Activated effector memory CD4-positive, alpha-beta T cell treated with Interleukin-2 at 50 U/mL for 16 hours (primary cell): Measurements from ENCODE around the gene PTPN2.

Experiments used
- DNase-seq: peaks from one replicate; pipeline ENCODE4 v3.0.0-alpha.2; 2020

The PTPN2 gene

GRCh38 chr18:12857215-12857905 lies 26.7 kb downstream of the PTPN2 start:
- DNase-seq: no peak

- DNase-seq: no peak
These were observed 28.1 kb downstream of the PTPN2 start for GRCh38 chr18:12855916-12856315.

DNA sequence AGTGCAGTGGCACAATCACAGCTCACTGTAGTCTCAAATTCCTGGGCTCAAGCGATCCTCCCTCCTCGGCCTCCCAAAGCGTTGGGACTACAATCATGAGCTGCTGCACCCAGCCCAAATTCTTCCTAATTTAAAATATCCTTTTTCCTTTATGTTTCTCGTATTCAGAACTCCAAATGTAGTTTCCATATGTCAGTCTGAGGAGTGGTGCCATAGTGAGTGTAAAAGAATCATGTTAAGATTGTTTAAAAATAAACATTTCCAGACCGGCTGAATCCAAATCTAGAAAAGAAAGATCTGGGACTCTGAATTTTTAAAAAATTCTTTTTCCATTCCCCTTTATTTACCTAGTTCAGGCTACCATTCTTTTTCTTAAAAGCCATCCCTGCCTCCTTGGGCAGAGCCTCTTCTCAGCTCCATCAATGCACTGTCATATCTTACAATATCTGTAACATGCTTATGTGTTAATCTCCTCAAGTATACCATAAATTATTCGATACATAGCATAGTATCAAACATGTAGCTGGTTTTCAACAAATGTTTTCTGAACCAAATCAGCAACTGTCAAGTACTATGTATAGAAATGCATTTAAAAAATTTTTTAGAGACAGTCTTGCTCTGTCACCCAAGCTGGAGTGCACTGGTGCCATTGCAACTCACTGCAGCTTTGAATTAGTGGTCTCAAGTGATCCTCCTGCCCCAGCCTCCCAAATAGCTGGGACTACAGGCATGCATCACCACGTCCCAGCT lies 31.3 kb downstream of the PTPN2 start:
- DNase-seq: no peak

DNA sequence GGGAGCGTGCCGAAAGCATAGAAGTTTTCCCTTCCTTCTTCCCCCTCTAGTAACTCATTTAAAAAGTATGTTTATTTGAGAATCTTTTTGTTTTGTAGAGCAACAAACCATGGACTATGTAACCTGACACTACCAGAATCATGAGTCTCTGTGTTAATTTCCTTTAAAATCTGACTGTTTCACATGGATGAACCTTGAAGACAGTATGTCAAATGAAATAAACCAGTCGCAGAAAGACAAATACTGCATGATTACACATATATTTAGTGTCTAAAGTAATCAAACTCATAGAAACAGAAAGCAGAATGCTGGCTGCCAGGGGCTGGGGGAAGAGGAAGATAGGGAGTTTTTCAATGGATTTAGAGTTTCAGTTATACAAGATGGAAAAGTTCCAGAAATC lies 32.3 kb downstream of the PTPN2 start:
- no peak for DNase-seq

DNA sequence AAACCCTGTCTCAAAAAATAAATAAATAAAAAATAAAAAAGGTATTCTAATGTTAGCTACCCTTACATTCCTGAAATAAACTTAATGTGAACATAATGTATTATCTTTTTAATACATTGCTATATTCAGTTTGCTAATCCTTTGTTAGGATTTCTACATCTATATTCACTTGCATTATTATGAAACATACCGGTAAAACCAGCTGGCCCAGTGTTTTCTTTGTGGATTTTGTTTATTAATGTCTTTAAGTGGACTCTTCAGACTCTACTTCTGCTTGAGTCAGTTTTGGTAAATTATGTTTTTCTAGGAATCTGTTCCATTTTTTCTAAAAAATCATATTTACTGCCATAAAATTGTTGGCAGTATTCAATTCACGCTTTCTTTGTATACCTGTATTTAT lies 34.5 kb downstream of the PTPN2 start:
- no peak for DNase-seq

GRCh38 chr18:12848405-12848804 lies 35.6 kb downstream of the PTPN2 start:
- DNase-seq: no peak

GRCh38 chr18:12844391-12844790 lies 39.6 kb downstream of the PTPN2 start:
- no peak for DNase-seq

DNA sequence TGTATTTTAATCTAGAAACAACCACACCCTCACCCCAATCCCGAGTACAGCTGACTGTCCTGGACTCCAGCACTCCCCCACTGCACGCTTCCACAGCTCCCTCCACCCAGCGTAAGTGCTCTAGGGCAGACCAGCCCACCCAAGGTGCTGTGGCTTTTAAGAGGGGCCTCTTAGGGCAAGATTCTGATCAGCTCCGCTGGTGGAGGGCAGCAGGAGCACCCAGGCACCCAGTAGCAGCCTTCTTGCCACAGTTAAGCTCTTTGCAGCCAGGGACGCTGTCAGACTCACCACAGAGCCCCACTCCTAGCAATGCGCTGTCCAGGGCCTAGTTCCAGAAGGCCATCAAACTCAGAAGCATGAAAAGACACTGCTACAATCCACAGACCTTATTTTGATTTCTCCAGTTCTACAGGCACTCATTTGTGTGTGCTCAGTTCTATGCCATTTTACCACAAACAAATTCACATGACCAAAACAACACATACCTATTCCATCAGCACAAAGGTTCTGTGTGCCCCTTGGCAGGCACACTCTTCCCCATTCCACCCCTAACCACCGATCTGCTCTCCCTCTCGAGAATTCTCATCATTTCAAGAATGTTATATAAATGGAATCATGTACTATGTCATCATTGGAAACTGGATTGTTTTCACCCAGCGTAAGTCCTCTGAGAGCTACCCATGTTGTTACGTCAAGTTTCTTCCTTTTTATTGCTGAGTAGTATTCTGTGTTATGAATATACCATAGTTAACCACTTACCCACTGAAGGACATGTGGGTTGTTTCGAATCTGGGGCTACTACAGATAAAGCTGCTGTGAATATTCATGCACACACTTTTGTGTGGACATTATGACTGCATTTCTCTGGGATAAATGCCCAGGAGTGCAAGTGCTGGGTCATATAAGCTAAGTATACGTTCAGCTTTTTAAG lies 40.4 kb downstream of the PTPN2 start:
- no peak for DNase-seq

DNA sequence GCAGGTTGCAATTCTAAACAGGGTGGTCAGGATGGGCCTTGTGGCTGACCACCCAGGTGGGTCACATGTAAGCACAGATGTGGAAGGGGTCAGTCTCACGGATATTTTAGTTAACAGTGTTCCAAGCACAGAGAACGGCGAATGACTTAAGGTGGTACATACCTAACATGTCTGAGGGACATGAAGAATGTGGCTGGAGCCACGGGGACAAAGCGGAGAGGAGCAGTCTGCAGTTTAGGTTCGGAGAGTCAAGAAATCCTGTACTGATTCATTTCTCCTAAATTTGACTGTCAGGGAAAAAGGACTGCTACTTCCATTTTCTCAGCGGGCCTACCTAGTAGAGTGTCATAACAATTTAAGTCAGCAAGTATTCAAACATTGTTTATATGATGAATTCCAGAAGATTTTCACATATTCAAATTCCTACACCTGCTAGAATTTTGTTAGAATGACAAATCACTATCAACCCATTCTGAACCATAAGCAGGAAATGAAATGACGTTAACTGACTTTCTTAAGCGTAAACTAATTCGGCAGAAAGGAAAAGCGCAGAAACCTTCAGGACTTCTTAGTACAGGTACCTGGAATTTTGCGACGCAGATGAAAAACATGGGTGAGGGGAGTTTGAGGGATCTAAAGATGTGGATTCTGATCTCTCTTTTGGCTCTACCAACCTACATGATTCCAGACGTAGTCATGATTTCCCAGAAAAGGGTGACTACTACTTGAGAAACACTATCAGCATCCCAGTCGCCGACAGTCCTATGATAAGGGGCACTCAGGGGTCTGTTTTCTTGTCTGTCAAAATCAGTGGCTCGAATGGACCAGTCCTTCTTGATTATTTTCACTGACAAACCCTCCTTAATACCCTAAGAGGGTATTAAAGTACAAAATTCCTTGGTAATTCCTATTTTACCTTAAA lies 41.3 kb downstream of the PTPN2 start:
- DNase-seq: no peak

DNA sequence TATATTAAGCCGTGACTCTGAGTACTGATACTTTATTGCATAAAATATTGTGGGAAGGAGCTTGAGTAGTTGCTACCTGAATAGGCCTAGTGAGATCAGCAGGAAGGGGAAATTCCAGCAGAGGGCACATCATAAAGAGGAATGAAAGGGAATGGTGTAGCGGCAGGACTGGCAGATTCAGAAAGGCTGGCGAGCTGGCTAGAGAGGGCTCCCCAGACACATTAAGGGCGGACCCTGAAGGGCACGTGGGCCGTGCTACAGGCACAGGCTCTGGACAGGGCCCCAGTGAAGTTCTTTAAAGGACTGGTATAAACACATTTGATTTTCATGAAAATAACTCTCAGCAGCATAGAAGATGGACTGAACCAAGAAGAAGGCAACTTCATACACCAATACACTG lies 43.0 kb downstream of the PTPN2 start:
- DNase-seq: no peak

GRCh38 chr18:12840382-12840781 lies 43.7 kb downstream of the PTPN2 start:
- no peak for DNase-seq

DNA sequence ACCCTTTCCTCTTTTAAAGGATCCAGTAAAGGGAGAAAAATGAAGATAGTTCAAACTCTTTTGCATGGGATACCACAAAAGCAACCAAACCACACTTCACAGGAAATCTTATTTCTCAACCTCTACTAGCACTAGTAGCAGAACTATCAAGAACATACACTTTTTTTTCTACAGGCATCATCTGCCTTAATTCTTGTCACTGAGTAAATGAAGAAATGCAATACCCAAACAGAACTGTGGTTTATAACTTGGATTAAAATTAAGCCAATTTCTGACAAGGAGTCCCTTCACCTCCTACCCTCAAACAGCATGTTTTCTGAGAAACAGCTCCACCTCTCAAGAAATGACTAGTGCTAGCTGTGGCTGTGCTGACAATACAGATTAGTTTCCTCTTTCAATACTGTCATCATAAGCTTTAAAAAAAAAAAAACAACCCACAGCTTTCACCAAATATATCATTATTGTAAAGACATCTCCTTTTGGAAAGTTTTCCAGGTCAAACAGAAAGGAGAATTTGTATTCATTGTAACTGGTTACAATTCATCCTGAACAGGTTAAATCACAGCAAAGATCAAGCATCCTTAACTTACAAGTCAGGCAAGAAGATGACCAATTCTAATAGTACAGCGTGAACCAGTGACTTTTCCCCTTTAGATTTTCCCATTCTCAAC lies 44.4 kb downstream of the PTPN2 start:
- no peak for DNase-seq

- DNase-seq: no peak
These were observed 44.9 kb downstream of the PTPN2 start for GRCh38 chr18:12839057-12839525.

DNA sequence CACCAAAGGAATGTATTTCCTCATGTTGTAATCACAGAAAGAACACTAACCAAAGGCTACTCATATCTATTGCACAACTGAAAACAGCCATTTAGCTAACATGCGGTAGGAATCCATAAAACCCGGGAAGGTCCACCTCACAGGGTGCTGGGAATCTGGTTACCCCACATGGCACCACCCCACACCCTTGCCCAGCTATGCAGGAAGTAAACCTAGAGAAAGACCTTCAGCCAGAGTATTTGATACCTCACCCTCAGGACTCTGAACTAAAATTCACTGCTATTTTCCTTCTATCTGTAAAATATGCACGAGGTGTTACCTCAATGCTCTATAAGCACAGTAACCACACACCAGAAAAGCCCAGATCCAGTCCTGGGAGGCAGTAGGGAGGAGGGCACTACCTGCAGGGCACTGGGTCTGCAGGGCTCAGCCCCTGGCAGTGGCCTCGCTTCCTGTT lies 45.8 kb downstream of the PTPN2 start:
- DNase-seq: no peak

GRCh38 chr18:12837747-12838146 lies 46.3 kb downstream of the PTPN2 start:
- DNase-seq: no peak

GRCh38 chr18:12836551-12836950 lies 47.5 kb downstream of the PTPN2 start:
- DNase-seq: no peak

- DNase-seq: no peak
These were observed 55.7 kb downstream of the PTPN2 start for GRCh38 chr18:12828116-12829051.

DNA sequence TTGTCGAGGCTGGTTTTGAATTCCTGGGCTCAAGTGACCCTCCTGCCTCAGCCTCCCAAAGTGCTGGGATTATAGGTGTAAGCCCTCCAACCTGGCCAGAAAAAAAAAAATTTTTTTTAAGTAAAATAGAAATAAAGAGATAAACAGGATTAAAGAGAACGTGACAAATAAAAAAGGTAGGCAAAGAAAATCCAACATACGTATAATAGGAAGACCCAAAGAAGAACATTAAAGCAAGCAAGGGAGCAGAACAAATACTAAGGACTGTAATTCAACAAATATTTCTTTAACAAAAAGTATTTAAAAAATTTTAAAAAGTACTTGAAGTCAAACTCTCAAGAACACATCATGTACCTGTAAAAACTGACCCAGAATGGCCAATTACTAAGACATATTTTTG lies 56.4 kb downstream of the PTPN2 start:
- DNase-seq: no peak

GRCh38 chr18:12825230-12825629 lies 58.8 kb downstream of the PTPN2 start:
- no peak for DNase-seq

DNA sequence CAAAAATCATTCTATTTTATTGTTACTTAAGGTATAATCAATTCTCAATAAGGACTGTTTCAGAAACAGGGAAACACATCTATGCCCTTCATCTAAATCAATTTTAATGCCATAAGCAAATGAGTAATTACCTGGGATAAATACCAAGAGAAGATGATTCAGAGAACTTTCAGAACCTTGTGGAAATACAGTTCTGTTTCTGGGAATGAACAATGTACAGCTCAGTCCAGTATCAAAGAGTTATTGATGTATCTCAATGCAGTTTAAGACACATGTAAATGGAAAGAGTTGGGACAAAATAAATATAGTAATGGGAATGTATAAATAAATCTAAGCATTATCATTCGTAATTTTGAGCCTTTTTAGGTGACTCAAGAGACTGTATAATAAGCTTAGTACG lies 60.1 kb downstream of the PTPN2 start:
- no peak for DNase-seq
